Activated CD8-positive, alpha-beta T cell treated with anti-CD3 and anti-CD28 coated beads, Interleukin-2, amount 10 ng/mL, durations not matched to agents 7 days and 5 days (primary cell): ENCODE results near the gene C5AR1. TPM values are rescaled to one million over a fixed set of nuclear protein-coding genes. Genes with fewer than 3 reads are reported as not detected.

ENCODE experiments used
- ATAC-seq: fragments of 150-1000 bp; cut with Tn5 transposase; one replicate; pipeline ENCODE4 v1.10.0; 2021; ENCODE audit warnings: moderate library complexity
- CTCF ChIA-PET: fragments of 350-600 bp; sonication (Branson Sonifier 250); formaldehyde crosslinking; loops from one replicate; lab custom pipeline; 2021; ENCODE audit warnings: antibody characterized with exemption; lab: Charles Lee
- POLR2A ChIA-PET: fragments of 350-600 bp; sonication (Branson Sonifier 250); formaldehyde crosslinking; loops from one replicate; lab custom pipeline; 2021; ENCODE audit warnings: antibody characterized with exemption; lab: Charles Lee
- DNase-seq: peaks from one replicate; pipeline ENCODE4 v3.0.0-alpha.2; 2020
- H3K27ac Mint-ChIP-seq: one replicate; pipeline ENCODE4 v1.8.0; 2021; ENCODE audit warnings: mild to moderate bottlenecking, mixed read lengths
- H3K27me3 Mint-ChIP-seq: one replicate; pipeline ENCODE4 v1.8.0; 2021; ENCODE audit warnings: low read depth, mixed read lengths
- H3K36me3 Mint-ChIP-seq: one replicate; pipeline ENCODE4 v1.8.0; 2021; ENCODE audit warnings: low read depth, mixed read lengths
- H3K4me1 Mint-ChIP-seq: one replicate; pipeline ENCODE4 v1.8.0; 2021; ENCODE audit warnings: low read depth, mixed read lengths
- H3K4me3 Mint-ChIP-seq: one replicate; pipeline ENCODE4 v1.8.0; 2021; ENCODE audit warnings: mild to moderate bottlenecking, mixed read lengths
- H3K9me3 Mint-ChIP-seq: one replicate; pipeline ENCODE4 v1.8.0; 2022; ENCODE audit warnings: mixed read lengths; ENCODE audit not compliant: insufficient read depth
- total RNA-seq, 2 experiments: library from RNA; stranded (reverse); gene quantifications; one replicate each; pipeline ENCODE4 v1.2.3, GENCODE V29; 2021

C5AR1 gene
- total RNA-seq, 2 experiments from 2014 or later = 1.0 to 1.8 TPM

- CTCF ChIA-PET = interaction anchor here (2.3 kb wide), 1 partner anchor 32 kb away, joined by 10 read pairs; the partner anchor contains the start of gene DHX34
- ATAC-seq (no peak), DNase-seq (no peak)
- Mint-ChIP-seq H3K36me3 (no peaks in the 10 kb centered on the region), H3K27me3 (peaks cover 7% of the 10 kb centered on the region), H3K4me1 (no peaks in the 10 kb centered on the region), H3K9me3 (no peaks in the 10 kb centered on the region), H3K4me3 (no peak overlapping the region), H3K27ac (no peak overlapping the region)
- POLR2A ChIA-PET = no interaction called here
Observed at GRCh38 chr19:47316513-47316912, 6.9 kb downstream of the C5AR1 start.

GRCh38 chr19:47319923-47320871 is 10.5 kb downstream of the C5AR1 start:
- ChIA-PET POLR2A (no interaction called here), CTCF (interaction anchor here (1.0 kb wide), 1 partner anchor 28 kb away, joined by 3 read pairs; no protein-coding TSS in a partner anchor)
- DNase-seq = no peak
- Mint-ChIP-seq H3K27me3 (peaks cover 8% of the 10 kb centered on the region), H3K36me3 (no peaks in the 10 kb centered on the region), H3K4me3 (no peak overlapping the region), H3K4me1 (peaks cover 2% of the 10 kb centered on the region), H3K27ac (no peak overlapping the region), H3K9me3 (no peaks in the 10 kb centered on the region)
- no peak for ATAC-seq

GRCh38 chr19:47321630-47322029 is 12.0 kb downstream of the C5AR1 start:
- Mint-ChIP-seq H3K9me3 (no peaks in the 10 kb centered on the region), H3K27ac (no peak overlapping the region), H3K27me3 (peaks cover 8% of the 10 kb centered on the region), H3K4me3 (no peak overlapping the region), H3K4me1 (peaks cover 2% of the 10 kb centered on the region), H3K36me3 (no peaks in the 10 kb centered on the region)
- POLR2A ChIA-PET = no interaction called here
- no peak for DNase-seq
- no peak for ATAC-seq
- CTCF ChIA-PET = interaction anchor here (1.0 kb wide), 1 partner anchor 27 kb away, joined by 3 read pairs; no protein-coding TSS in a partner anchor

- no peak for DNase-seq
- Mint-ChIP-seq H3K4me3 (no peak overlapping the region), H3K9me3 (no peaks in the 10 kb centered on the region), H3K27ac (no peak overlapping the region), H3K4me1 (peaks cover 2% of the 10 kb centered on the region), H3K36me3 (no peaks in the 10 kb centered on the region), H3K27me3 (peaks cover 8% of the 10 kb centered on the region)
- no peak for ATAC-seq
- CTCF ChIA-PET = no interaction called here
- POLR2A ChIA-PET = no interaction called here
Observed at GRCh38 chr19:47322058-47322457, 12.4 kb downstream of the C5AR1 start.

GRCh38 chr19:47323409-47323808 is 13.7 kb downstream of the C5AR1 start:
- peaks cover 2% of the 10 kb centered on the region for H3K4me1 Mint-ChIP-seq
- no peak for ATAC-seq
- DNase-seq = no peak
- H3K27me3 Mint-ChIP-seq = peaks cover 8% of the 10 kb centered on the region
- ChIA-PET POLR2A (no interaction called here), CTCF (interaction anchor here (0.7 to 1.1 kb wide), 4 partner anchors 19 to 68 kb away, joined by 3 read pairs; partner anchors contain the start of gene DHX34)
- H3K27ac Mint-ChIP-seq = no peak overlapping the region
- H3K9me3 Mint-ChIP-seq = no peaks in the 10 kb centered on the region
- H3K36me3 Mint-ChIP-seq = no peaks in the 10 kb centered on the region
- no peak overlapping the region for H3K4me3 Mint-ChIP-seq

- ChIA-PET POLR2A (no interaction called here), CTCF (interaction anchor here (0.7 to 1.1 kb wide), 2 partner anchors 19 to 67 kb away, joined by 3 read pairs; no protein-coding TSS in a partner anchor)
- H3K27ac Mint-ChIP-seq = no peak overlapping the region
- DNase-seq (no peak), ATAC-seq (no peak)
- H3K36me3 Mint-ChIP-seq = no peaks in the 10 kb centered on the region
- no peaks in the 10 kb centered on the region for H3K9me3 Mint-ChIP-seq
- H3K27me3 Mint-ChIP-seq = peaks cover 8% of the 10 kb centered on the region
- peaks cover 2% of the 10 kb centered on the region for H3K4me1 Mint-ChIP-seq
- H3K4me3 Mint-ChIP-seq = no peak overlapping the region
Observed at GRCh38 chr19:47323872-47324271, 14.2 kb downstream of the C5AR1 start.

- Mint-ChIP-seq H3K9me3 (no peaks in the 10 kb centered on the region), H3K4me3 (no peak overlapping the region), H3K4me1 (peaks cover 2% of the 10 kb centered on the region), H3K36me3 (no peaks in the 10 kb centered on the region), H3K27ac (no peak overlapping the region), H3K27me3 (peaks cover 8% of the 10 kb centered on the region)
- ATAC-seq (no peak), DNase-seq (no peak)
- CTCF ChIA-PET = no interaction called here
- POLR2A ChIA-PET = no interaction called here
Observed at GRCh38 chr19:47324502-47324901, 14.8 kb downstream of the C5AR1 start.

- H3K4me3 Mint-ChIP-seq = no peak overlapping the region
- ChIA-PET CTCF (interaction anchor here (1.4 to 3.2 kb wide), 3 partner anchors 18 to 61 kb away, joined by 3 to 12 read pairs (median 3); partner anchors contain the start of gene DHX34), POLR2A (no interaction called here)
- H3K27me3 Mint-ChIP-seq = peaks cover 3% of the 10 kb centered on the region
- H3K36me3 Mint-ChIP-seq = no peaks in the 10 kb centered on the region
- DNase-seq = no peak
- H3K27ac Mint-ChIP-seq = no peak overlapping the region
- ATAC-seq = no peak
- peaks cover 5% of the 10 kb centered on the region for H3K4me1 Mint-ChIP-seq
- no peaks in the 10 kb centered on the region for H3K9me3 Mint-ChIP-seq
Observed at GRCh38 chr19:47330466-47330869, 20.8 kb downstream of the C5AR1 start.

- no peak for ATAC-seq
- ChIA-PET POLR2A (interaction anchor here (0.6 kb wide), 1 partner anchor 18 kb away, joined by 5 read pairs; the partner anchor contains the start of gene DHX34), CTCF (interaction anchor here (3.2 kb wide), 1 partner anchor 17 kb away, joined by 12 read pairs; the partner anchor contains the start of gene DHX34)
- no peak for DNase-seq
- Mint-ChIP-seq H3K9me3 (no peaks in the 10 kb centered on the region), H3K27ac (no peak overlapping the region), H3K4me3 (no peak overlapping the region), H3K4me1 (peaks cover 9% of the 10 kb centered on the region), H3K27me3 (no peaks in the 10 kb centered on the region), H3K36me3 (no peaks in the 10 kb centered on the region)
Observed at GRCh38 chr19:47331490-47331889, 21.8 kb downstream of the C5AR1 start.

GRCh38 chr19:47331931-47332547 is 22.4 kb downstream of the C5AR1 start, which contains the start of gene C5AR2:
C5AR2 (plus strand) TSS chr19:47332175; CDS start chr19:47340800, 8,625 bp downstream.
- DNase-seq (no peak), ATAC-seq (no peak)
- Mint-ChIP-seq H3K36me3 (no peaks in the 10 kb centered on the region), H3K27ac (no peak within 1 kb of the TSS), H3K4me1 (peaks cover 13% of the 10 kb centered on the region), H3K27me3 (no peaks in the 10 kb centered on the region), H3K9me3 (no peaks in the 10 kb centered on the region), H3K4me3 (no peak within 1 kb of the TSS)
- ChIA-PET POLR2A (no interaction called here), CTCF (interaction anchor here (0.7 to 3.2 kb wide), 2 partner anchors 13 to 17 kb away, joined by 3 to 12 read pairs; partner anchors contain the start of gene DHX34)
